SK-N-SH treated with all-trans-retinoic acid at 6 μM for 48 hours (cell line): Measurements from ENCODE around the gene N4BP3.

ENCODE experiments used
- CREB5 ChIP-seq: fragments of 250-450 bp; sonication (Bioruptor Pico); IDR thresholded peaks from 2 replicates; pipeline ENCODE4 v1.5.1; 2020; ENCODE audit warnings: low read depth, mild to moderate bottlenecking, moderate library complexity
- CSRNP3 ChIP-seq: fragments of 250-450 bp; sonication (Bioruptor Pico); IDR thresholded peaks from 2 replicates; pipeline ENCODE4 v1.5.1; 2021; ENCODE audit warnings: mild to moderate bottlenecking, moderate library complexity
- ESRRG ChIP-seq: fragments of 250-450 bp; sonication (Bioruptor Pico); IDR thresholded peaks from 2 replicates; pipeline ENCODE4 v1.6.1; 2021; ENCODE audit warnings: mild to moderate bottlenecking
- GLIS3 ChIP-seq: fragments of 250-450 bp; sonication (Bioruptor Pico); IDR thresholded peaks from 2 replicates; pipeline ENCODE4 v1.5.0; 2020; ENCODE audit warnings: mild to moderate bottlenecking, moderate library complexity
- PATZ1 ChIP-seq: fragments of 250-450 bp; sonication (Bioruptor Pico); IDR thresholded peaks from 2 replicates; pipeline ENCODE4 v1.8.0; 2020; ENCODE audit warnings: mild to moderate bottlenecking, moderate library complexity, borderline replicate concordance
- RARB ChIP-seq: fragments of 250-450 bp; sonication (Bioruptor Pico); IDR thresholded peaks from 2 replicates; pipeline ENCODE4 v1.8.0; 2021; ENCODE audit warnings: mild to moderate bottlenecking, moderate library complexity
- SNAI2 ChIP-seq: fragments of 250-450 bp; sonication (Bioruptor Pico); IDR thresholded peaks from 2 replicates; pipeline ENCODE4 v1.5.0; 2020; ENCODE audit warnings: mild to moderate bottlenecking, moderate library complexity
- TSHZ2 ChIP-seq: fragments of 250-450 bp; sonication (Bioruptor Pico); IDR thresholded peaks from 2 replicates; pipeline ENCODE4 v1.5.0; 2020; ENCODE audit warnings: mild to moderate bottlenecking, moderate library complexity
- ZFP3 ChIP-seq: fragments of 250-450 bp; sonication (Bioruptor Pico); IDR thresholded peaks from 2 replicates; pipeline ENCODE4 v1.5.0; 2020; ENCODE audit warnings: mild to moderate bottlenecking, moderate library complexity
- ZFP30 ChIP-seq: fragments of 450-650 bp; formaldehyde crosslinking; IDR thresholded peaks from 2 replicates; pipeline ENCODE4 v1.5.0; 2022; ENCODE audit warnings: mild to moderate bottlenecking, moderate library complexity
- ZNF565 ChIP-seq: fragments of 450-650 bp; formaldehyde crosslinking; conservative IDR thresholded peaks from 2 replicates; pipeline ENCODE4 v1.5.0; 2020; ENCODE audit warnings: low read depth, mild to moderate bottlenecking, moderate library complexity
- ZNF70 ChIP-seq: fragments of 450-650 bp; formaldehyde crosslinking; IDR thresholded peaks from 2 replicates; pipeline ENCODE4 v1.5.0; 2020; ENCODE audit warnings: mild to moderate bottlenecking, moderate library complexity
- ZNF8 ChIP-seq: fragments of 450-650 bp; formaldehyde crosslinking; IDR thresholded peaks from 2 replicates; pipeline ENCODE4 v1.5.0; 2020; ENCODE audit warnings: mild to moderate bottlenecking, moderate library complexity

- TF ChIP-seq ZNF565 (CRISPR knock-in tag) (no peak), ZFP30 (CRISPR knock-in tag) (no peak), ZNF70 (CRISPR knock-in tag) (no peak), PATZ1 (CRISPR knock-in tag) (no peak), ZNF8 (CRISPR knock-in tag) (no peak), CREB5 (no peak), ESRRG (CRISPR knock-in tag) (no peak), CSRNP3 (no peak), GLIS3 (no peak), ZFP3 (CRISPR knock-in tag) (no peak), SNAI2 (CRISPR knock-in tag) (no peak), RARB (CRISPR knock-in tag) (no peak), TSHZ2 (CRISPR knock-in tag) (no peak)
These were observed 34.1 kb downstream of the N4BP3 start for GRCh38 chr5:178147406-178147805.
